ENCODE measurements around the gene CROCC2.

Gene CROCC2

GRCh38 chr2:240927390-240927781 lies 21.2 kb downstream of the CROCC2 start:
- H3K27ac ChIP-seq (replicated peaks) = no peak overlapping the region

GRCh38 chr2:240928476-240929363 lies 22.6 kb downstream of the CROCC2 start:
- no peak overlapping the region for H3K4me3 ChIP-seq (replicated peaks; ENCODE audit: insufficient read depth, low read length)
- DNase-seq (ENCODE audit: low read depth in 1 of 2, low spot score in 1 of 2) = no peak
- TF ChIP-seq POLR2AphosphoS5 (IDR thresholded peaks at IDR 0.05; ENCODE audit: low read depth) = no peak
- TF ChIP-seq CTCF (IDR thresholded peaks at IDR 0.05; ENCODE audit: insufficient read depth, low read length) = no peak
- no peak for TF ChIP-seq SPI1 (IDR thresholded peaks at IDR 0.05; ENCODE audit: borderline replicate concordance, low read depth)
- no peak for TF ChIP-seq GABPA (IDR thresholded peaks at IDR 0.05; ENCODE audit: low read depth)
- no peak for TF ChIP-seq REST (IDR thresholded peaks at IDR 0.05; ENCODE audit: insufficient replicate concordance, low read depth)
- H3K27ac ChIP-seq (replicated peaks) = no peak overlapping the region
- peaks cover 4% of the 10 kb centered on the region for H3K27me3 ChIP-seq (ENCODE audit: insufficient read depth, poor library complexity, severe bottlenecking)

More at GRCh38 chr2:240927390-240927781, 21.2 kb downstream of the CROCC2 start:
- no peak for DNase-seq (ENCODE audit: low read depth in 1 of 2, low spot score in 1 of 2)
- peaks cover 4% of the 10 kb centered on the region for H3K27me3 ChIP-seq (ENCODE audit: insufficient read depth, poor library complexity, severe bottlenecking)
- H3K4me3 ChIP-seq (replicated peaks; ENCODE audit: insufficient read depth, low read length) = no peak overlapping the region
- TF ChIP-seq POLR2AphosphoS5 (IDR thresholded peaks at IDR 0.05; ENCODE audit: low read depth) = no peak
- TF ChIP-seq SPI1 (IDR thresholded peaks at IDR 0.05; ENCODE audit: borderline replicate concordance, low read depth) = no peak
- no peak for TF ChIP-seq REST (IDR thresholded peaks at IDR 0.05; ENCODE audit: insufficient replicate concordance, low read depth)
- TF ChIP-seq GABPA (IDR thresholded peaks at IDR 0.05; ENCODE audit: low read depth) = no peak
- no peak for TF ChIP-seq CTCF (IDR thresholded peaks at IDR 0.05; ENCODE audit: insufficient read depth, low read length)

GRCh38 chr2:240929364-240930095 lies 23.4 kb downstream of the CROCC2 start:
- DNase-seq (ENCODE audit: low read depth in 1 of 2, low spot score in 1 of 2) = no peak
- H3K27me3 ChIP-seq (ENCODE audit: insufficient read depth, poor library complexity, severe bottlenecking) = peaks cover 4% of the 10 kb centered on the region
- TF ChIP-seq GABPA (IDR thresholded peaks at IDR 0.05; ENCODE audit: low read depth) (no peak), REST (IDR thresholded peaks at IDR 0.05; ENCODE audit: insufficient replicate concordance, low read depth) (no peak), SPI1 (IDR thresholded peaks at IDR 0.05; ENCODE audit: borderline replicate concordance, low read depth) (no peak), CTCF (IDR thresholded peaks at IDR 0.05; ENCODE audit: insufficient read depth, low read length) (no peak), POLR2AphosphoS5 (IDR thresholded peaks at IDR 0.05; ENCODE audit: low read depth) (no peak)
- no peak overlapping the region for H3K27ac ChIP-seq (replicated peaks)
- no peak overlapping the region for H3K4me3 ChIP-seq (replicated peaks; ENCODE audit: insufficient read depth, low read length)

Data from HL-60 (cell line).